Smooth muscle cell of the pulmonary artery (primary cell): Measurements from ENCODE around the gene C5orf46. TPM values are rescaled to one million over a fixed set of nuclear protein-coding genes. Genes with fewer than 3 reads are reported as not detected.

Experiments
- total RNA-seq: library from RNA; depleted of rRNA; stranded (reverse); fragments of >200 nt; gene quantifications from 2 replicates; pipeline ENCODE4 v1.2.3, GENCODE V29; 2014

C5orf46 gene
- total RNA-seq, result 12.3 and 16.7 TPM in 2 replicates

DNA sequence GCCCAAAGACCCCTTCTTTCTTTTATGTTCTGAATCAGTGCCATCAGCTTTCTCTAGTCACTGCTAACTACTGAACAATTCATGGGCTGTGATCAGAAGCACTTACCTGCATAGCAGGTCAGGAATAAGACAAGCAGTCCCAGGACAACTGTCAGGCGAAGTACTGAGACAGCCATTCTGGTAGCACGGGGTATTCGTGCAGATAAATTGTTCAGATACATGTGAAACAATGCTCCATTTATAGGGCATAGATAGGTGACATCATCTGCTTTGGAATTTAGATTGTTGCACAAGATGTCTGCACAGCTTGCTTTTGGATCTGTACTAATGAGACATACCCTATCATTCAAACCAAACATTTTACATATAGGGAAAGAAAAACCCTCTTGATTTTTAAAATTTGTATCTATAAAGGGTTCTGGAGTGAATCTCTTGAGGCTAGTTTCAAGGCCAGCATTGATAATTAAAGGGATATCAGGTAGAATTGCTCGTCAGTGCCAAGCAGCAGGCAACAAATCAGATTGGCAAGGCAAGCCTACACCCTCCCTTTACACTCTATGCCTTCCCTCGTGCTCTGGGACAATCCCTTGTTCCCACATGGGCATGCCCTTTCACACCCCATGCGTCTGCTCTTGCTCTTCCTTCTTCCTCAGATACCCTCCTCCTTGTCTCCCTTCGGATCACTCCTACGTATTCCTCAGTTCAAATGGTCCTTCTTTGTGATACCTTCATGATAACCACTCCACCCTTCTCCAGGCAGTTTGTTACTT, at the start of gene C5orf46:
TSS of gene C5orf46 (minus strand) at position 213 of the 770 bp plus-strand sequence. CDS start at position 176, 37 bp downstream.

GRCh38 chr5:147878066-147878759, 28.1 kb downstream of the C5orf46 start, which contains the start of gene SCGB3A2:
SCGB3A2 (plus strand) TSS chr5:147878711; CDS start chr5:147878804, 93 bp downstream.

Other genes starting within 250 kb of the C5orf46 start
- 0.13 and 0.26 TPM in 2 replicates for gene JAKMIP2, start 123.8 kb downstream of the C5orf46 start, total RNA-seq
- gene SPINK1, start 74.9 kb downstream of the C5orf46 start, total RNA-seq, result 0.66 and 1.3 TPM in 2 replicates
- gene SCGB3A2, start 27.8 kb downstream of the C5orf46 start, total RNA-seq, result not detected in 2 replicates
- not detected in 2 replicates for gene SPINK5, start 157.4 kb upstream of the C5orf46 start, total RNA-seq